Activated T-cell treated with anti-CD3 and anti-CD28 coated beads, Interleukin-2, amount 50 U/mL, for 4 hours (primary cell): ENCODE results near the gene PEX6. TPM values are rescaled to one million over a fixed set of nuclear protein-coding genes. Genes with fewer than 3 reads are reported as not detected.
A peak's percentile ranks its signal among the peaks of the same experiment; 100 is the strongest.

Experiments used
- ATAC-seq, 2 donors: fragments of 200-7000 bp; cut with Tn5 transposase; one replicate each; pipeline ENCODE4 v1.10.0; 2021
- DNase-seq: peaks from one replicate; pipeline ENCODE4 v3.0.0-alpha.2; 2020
- H3K27me3 Mint-ChIP-seq: one replicate; pipeline ENCODE4 v1.8.0; 2021; ENCODE audit warnings: low read depth, mixed read lengths
- H3K36me3 Mint-ChIP-seq: one replicate; pipeline ENCODE4 v1.8.0; 2022; ENCODE audit warnings: mixed read lengths; ENCODE audit not compliant: insufficient read depth
- H3K4me1 Mint-ChIP-seq: one replicate; pipeline ENCODE4 v1.8.0; 2021; ENCODE audit warnings: low read depth, mixed read lengths
- H3K4me3 Mint-ChIP-seq: one replicate; pipeline ENCODE4 v1.8.0; 2021; ENCODE audit warnings: mild to moderate bottlenecking, moderate library complexity, mixed read lengths
- H3K9me3 Mint-ChIP-seq: one replicate; pipeline ENCODE4 v1.8.0; 2021; ENCODE audit warnings: mixed read lengths
- total RNA-seq, 3 donors: library from RNA; stranded (reverse); gene quantifications; one replicate each; pipeline ENCODE4 v1.2.1, GENCODE V29; 2021

The PEX6 gene, protein sequence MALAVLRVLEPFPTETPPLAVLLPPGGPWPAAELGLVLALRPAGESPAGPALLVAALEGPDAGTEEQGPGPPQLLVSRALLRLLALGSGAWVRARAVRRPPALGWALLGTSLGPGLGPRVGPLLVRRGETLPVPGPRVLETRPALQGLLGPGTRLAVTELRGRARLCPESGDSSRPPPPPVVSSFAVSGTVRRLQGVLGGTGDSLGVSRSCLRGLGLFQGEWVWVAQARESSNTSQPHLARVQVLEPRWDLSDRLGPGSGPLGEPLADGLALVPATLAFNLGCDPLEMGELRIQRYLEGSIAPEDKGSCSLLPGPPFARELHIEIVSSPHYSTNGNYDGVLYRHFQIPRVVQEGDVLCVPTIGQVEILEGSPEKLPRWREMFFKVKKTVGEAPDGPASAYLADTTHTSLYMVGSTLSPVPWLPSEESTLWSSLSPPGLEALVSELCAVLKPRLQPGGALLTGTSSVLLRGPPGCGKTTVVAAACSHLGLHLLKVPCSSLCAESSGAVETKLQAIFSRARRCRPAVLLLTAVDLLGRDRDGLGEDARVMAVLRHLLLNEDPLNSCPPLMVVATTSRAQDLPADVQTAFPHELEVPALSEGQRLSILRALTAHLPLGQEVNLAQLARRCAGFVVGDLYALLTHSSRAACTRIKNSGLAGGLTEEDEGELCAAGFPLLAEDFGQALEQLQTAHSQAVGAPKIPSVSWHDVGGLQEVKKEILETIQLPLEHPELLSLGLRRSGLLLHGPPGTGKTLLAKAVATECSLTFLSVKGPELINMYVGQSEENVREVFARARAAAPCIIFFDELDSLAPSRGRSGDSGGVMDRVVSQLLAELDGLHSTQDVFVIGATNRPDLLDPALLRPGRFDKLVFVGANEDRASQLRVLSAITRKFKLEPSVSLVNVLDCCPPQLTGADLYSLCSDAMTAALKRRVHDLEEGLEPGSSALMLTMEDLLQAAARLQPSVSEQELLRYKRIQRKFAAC
- total RNA-seq = 10 to 100 TPM in 2 of 3 donors, 1 to 10 TPM in 1; 4.2 to 13.2 (median 10.9) TPM

DNA sequence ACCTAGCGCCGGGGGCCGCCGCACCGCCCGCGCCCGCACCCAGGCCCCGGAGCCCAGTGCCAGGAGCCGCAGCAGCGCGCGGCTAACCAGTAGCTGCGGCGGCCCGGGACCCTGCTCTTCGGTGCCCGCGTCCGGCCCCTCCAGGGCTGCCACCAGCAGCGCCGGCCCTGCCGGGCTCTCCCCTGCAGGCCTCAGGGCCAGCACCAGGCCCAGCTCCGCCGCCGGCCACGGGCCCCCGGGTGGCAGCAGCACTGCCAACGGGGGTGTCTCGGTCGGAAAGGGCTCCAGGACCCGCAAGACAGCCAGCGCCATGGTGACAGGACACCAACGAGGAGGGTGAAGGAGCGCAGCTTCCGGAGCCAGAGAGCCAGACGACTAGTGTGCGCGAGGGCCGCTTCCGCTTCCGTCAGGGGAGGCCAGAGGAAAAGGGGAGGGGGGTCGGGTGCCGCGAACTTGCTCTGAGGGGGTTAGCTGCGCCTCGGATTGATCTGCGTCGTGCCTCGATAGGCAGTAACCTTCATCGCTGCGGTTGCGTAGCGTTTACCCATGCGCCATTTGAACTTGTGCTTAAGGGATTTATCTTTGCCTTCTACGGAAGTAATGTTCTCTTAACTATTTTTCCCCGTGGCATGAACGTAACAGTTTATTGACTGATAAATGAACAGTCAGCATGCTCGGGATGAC lies at the start of gene PEX6:
Gene PEX6 (minus strand): TSS at position 343 of the 684 bp plus-strand sequence. CDS start 31 bp downstream, at position 312.
- Mint-ChIP-seq H3K27me3 (no peaks in the 10 kb centered on the region), H3K9me3 (no peaks in the 10 kb centered on the region), H3K4me3 (peak within 1 kb of the TSS; percentile 92), H3K4me1 (peaks cover 50% of the 10 kb centered on the region), H3K36me3 (peaks cover 3% of the 10 kb centered on the region)
- DNase-seq (peak; percentile 92), ATAC-seq (peak; percentile 94 to 96)

DNA sequence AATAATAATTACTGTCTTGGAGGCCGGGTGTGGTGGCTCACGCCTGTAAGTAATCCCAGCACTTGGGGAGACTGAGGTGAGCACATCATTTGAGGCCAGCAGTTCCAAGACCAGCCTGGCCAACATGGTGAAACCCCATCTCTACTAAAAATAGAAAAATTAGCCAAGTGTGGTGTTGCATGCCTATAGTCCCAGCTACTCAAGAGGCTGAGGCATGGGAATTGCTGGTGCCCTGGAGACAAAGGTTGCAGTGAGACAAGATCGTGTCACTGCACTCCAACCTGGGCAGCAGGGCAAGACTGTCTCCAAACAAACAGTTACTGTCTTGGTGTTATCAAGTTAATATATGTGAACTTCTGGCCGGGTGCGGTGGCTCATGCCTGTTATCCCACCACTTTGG lies 47.4 kb upstream of the PEX6 start:
- Mint-ChIP-seq H3K4me1 (peaks cover 20% of the 10 kb centered on the region), H3K36me3 (peaks cover 28% of the 10 kb centered on the region), H3K9me3 (no peaks in the 10 kb centered on the region), H3K4me3 (no peak overlapping the region), H3K27me3 (no peaks in the 10 kb centered on the region)
- DNase-seq (no peak), ATAC-seq (no peak)

DNA sequence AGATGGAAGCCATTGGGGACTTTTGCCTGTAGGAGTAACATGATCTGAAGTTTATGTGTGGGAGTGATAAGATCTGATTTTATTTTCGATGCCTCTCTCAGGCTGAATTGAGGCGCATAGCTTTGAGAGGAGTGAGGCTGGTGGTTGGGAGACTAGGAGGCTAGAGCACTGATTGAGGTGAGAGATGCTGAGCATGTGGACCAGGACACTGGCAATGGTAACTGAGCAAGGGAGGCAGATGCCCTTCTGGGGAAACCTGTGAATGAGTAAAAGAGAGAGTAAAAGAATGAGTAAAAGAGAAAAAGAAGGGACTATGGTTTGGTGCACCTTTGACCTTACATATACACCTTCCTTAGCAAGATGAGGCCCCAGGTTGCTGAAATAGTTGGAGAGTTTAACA lies 45.5 kb upstream of the PEX6 start:
- no peaks in the 10 kb centered on the region for H3K9me3 Mint-ChIP-seq
- H3K36me3 Mint-ChIP-seq = peaks cover 29% of the 10 kb centered on the region
- H3K4me3 Mint-ChIP-seq = peak overlapping the region; percentile 17
- DNase-seq = no peak
- no peaks in the 10 kb centered on the region for H3K27me3 Mint-ChIP-seq
- peaks cover 25% of the 10 kb centered on the region for H3K4me1 Mint-ChIP-seq
- no peak for ATAC-seq

DNA sequence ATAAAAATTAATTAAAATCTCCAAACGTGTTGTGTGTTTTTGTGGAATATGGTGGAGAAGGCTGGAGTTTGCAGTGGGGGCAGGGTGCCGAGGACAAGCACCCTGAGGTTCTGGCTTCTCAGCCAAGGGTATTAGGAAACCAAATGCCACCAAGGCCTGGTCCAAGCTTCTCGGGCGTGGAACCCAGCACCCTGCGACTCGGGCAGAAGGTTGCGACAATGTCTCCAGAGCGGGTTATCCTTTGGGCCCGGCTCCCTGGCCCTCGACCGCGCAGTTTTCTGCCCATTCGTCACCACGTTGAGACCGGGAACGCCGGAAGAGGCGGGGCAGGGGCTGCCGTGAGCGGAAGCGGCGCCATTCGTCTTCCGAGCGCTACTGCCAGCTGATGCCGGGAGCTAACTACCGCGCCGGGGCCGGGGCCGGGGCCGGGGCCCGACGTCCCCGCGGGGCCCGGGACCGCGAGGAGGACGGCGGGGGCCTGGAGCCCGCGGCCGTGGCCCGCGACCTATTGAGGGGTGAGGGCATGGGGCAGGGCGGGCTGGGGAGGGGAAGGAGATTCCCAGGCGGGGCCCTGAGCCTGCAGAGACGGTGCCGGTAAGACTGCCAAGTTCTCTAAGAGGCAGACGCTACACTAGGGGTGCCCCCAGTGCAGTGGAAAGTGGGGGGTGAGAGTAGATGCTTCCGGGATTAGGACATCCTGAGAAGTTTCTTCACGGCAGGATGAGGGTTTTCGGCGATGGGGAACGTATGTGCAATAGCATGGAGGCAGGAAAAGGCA lies 42.5 kb upstream of the PEX6 start, which contains the start of gene RRP36:
Gene RRP36 (plus strand): TSS at position 354 of the 778 bp plus-strand sequence. CDS start 32 bp downstream, at position 386.
- no peaks in the 10 kb centered on the region for H3K9me3 Mint-ChIP-seq
- ATAC-seq (peak; percentile 95 to 96), DNase-seq (peak; percentile 61)
- H3K4me3 Mint-ChIP-seq = peak within 1 kb of the TSS; percentile 97
- peaks cover 27% of the 10 kb centered on the region for H3K36me3 Mint-ChIP-seq
- H3K27me3 Mint-ChIP-seq = no peaks in the 10 kb centered on the region
- peaks cover 38% of the 10 kb centered on the region for H3K4me1 Mint-ChIP-seq

DNA sequence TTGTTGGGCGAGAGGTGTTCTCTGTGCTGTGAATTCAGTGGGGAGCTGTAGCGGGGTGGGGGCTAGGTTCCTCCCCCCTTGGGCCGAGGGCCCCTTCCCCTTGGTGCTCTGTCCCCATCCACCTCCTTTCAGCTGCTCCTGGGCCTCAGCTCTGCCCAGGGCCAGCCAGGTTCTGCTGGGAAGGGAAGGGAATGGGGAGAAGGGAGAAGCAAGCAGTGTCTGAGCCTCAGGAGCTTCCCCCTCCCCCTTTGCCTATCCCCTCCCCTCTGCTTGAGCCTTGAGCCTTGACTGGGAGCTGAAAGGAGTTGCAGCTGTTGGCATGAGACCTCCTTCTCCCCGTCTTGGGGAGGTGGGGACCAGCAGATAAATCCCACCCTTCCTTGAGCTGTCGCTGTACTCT lies 41.9 kb upstream of the PEX6 start:
- peak overlapping the region; percentile 97 for H3K4me3 Mint-ChIP-seq

DNA sequence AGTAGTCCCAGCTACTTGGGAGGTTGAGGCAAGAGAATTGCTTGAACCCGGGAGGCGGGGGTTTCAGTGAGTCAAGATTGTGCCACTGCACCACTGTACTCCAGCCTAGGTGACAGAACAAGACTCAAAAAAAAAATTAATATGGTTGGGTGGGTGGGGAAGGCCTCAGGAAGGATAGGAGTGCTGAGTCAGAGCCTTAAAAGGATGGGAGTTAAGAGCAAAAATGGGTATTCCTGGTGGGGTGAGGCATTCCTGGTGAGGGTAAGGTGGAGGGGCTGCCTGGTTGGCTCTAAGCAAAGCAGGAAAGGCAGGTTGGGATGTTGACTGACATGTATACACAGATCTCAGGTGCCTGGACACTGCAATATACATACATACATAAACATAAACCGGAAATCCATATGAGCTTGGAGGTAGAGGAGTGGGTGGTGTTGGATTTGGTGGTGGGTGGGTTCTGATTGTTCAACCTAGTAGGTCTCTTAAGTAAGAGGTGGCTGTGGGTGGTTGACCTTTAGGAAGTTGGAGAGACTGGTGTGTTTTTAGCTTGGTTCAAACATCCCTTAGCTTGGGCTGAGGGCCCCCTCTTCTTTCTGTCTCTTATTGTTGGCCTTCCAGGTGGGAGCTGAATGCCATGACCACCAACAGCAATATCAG lies 41.2 kb upstream of the PEX6 start:
- peaks cover 48% of the 10 kb centered on the region for H3K4me1 Mint-ChIP-seq

More for the DNA sequence above, 41.9 kb upstream of the PEX6 start:
- no peaks in the 10 kb centered on the region for H3K27me3 Mint-ChIP-seq
- no peak for DNase-seq
- peaks cover 25% of the 10 kb centered on the region for H3K36me3 Mint-ChIP-seq
- H3K4me1 Mint-ChIP-seq = peaks cover 44% of the 10 kb centered on the region
- ATAC-seq = no peak
- H3K9me3 Mint-ChIP-seq = no peaks in the 10 kb centered on the region

DNA sequence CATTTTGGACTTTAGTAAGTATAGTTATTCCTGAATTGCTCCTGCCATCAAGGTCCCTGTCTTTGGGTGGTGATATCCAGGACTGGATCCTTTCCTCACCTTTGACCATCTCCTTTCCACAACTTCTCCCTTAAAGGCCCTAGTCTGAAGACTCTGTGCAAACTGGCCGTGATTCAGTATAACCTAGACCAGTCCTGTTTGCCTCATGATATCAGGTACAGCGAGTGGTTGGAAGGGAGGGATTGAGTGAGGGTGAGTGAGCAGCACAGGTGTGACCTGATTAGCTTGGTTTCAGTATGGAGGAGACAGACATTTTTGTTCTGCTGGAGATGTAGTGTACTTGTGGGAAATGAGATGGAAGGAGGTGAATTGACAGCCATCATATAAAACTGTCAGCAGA lies 40.2 kb upstream of the PEX6 start:
- peaks cover 16% of the 10 kb centered on the region for H3K36me3 Mint-ChIP-seq
- peak overlapping the region; percentile 12 for H3K4me3 Mint-ChIP-seq
- no peak for ATAC-seq
- no peaks in the 10 kb centered on the region for H3K9me3 Mint-ChIP-seq
- H3K4me1 Mint-ChIP-seq = peaks cover 49% of the 10 kb centered on the region
- no peak for DNase-seq
- no peaks in the 10 kb centered on the region for H3K27me3 Mint-ChIP-seq

More for the DNA sequence above, 41.2 kb upstream of the PEX6 start:
- ATAC-seq (no peak), DNase-seq (no peak)
- Mint-ChIP-seq H3K27me3 (no peaks in the 10 kb centered on the region), H3K4me3 (peak overlapping the region; percentile 97), H3K36me3 (peaks cover 23% of the 10 kb centered on the region), H3K9me3 (no peaks in the 10 kb centered on the region)

DNA sequence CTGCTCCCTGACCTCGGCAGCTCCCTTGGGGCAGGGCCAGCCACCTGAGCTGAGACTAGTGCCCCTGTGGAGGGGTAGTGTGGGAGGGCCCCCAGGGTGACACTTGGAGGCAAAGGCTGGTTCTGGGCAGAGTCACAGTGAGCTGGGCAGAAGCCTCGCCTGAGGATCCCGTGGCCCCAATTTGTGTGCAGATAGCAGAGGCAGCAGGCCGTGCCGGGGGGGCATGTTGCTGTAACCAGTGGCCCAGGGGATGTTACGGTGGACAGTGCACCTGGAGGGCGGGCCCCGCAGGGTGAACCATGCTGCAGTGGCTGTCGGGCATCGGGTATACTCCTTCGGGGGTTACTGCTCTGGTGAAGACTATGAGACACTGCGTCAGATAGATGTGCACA lies 38.0 kb upstream of the PEX6 start:
- Mint-ChIP-seq H3K4me1 (peaks cover 58% of the 10 kb centered on the region), H3K27me3 (no peaks in the 10 kb centered on the region), H3K4me3 (no peak overlapping the region), H3K9me3 (no peaks in the 10 kb centered on the region), H3K36me3 (peaks cover 15% of the 10 kb centered on the region)
- ATAC-seq (no peak), DNase-seq (no peak)

DNA sequence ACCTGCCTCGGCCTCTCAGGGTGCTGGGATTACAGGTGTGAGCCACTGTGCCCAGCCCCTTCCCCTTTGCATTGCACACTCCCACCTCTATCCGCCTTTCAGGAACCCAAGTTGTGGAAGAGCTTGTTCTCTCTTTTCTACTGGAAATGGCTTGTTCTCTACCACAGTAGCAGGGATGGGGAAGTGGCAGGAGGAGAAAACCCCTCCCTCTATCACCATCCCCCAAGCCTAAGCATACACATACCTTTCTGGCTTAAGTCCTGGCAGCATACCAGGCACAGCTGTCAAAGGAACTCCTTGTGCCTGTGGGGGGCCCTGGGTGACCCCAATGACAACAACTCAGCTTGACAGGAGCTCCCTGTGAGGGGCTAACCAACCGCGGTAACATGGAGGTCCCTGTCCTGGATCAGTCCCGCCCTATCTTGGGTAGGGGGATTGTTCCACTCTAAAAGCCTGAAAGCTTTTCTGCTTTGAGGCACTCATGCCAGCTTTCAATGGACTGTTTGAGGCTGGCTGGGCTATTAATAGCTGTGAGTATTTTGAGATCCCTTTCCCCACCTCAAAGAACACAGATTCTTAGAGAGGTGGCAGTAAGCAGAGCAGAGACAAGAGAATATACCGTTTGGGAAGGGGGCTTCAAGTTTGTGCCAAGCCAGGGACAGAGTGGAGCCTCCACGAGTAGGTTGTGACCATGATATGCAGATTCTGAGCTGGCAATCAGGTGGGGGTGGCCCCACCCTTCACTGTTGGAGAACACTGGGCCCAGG lies 37.4 kb upstream of the PEX6 start:
- Mint-ChIP-seq H3K4me1 (peaks cover 61% of the 10 kb centered on the region), H3K9me3 (no peaks in the 10 kb centered on the region), H3K36me3 (peaks cover 17% of the 10 kb centered on the region), H3K4me3 (peak overlapping the region; percentile 38), H3K27me3 (no peaks in the 10 kb centered on the region)
- ATAC-seq (no peak), DNase-seq (no peak)

DNA sequence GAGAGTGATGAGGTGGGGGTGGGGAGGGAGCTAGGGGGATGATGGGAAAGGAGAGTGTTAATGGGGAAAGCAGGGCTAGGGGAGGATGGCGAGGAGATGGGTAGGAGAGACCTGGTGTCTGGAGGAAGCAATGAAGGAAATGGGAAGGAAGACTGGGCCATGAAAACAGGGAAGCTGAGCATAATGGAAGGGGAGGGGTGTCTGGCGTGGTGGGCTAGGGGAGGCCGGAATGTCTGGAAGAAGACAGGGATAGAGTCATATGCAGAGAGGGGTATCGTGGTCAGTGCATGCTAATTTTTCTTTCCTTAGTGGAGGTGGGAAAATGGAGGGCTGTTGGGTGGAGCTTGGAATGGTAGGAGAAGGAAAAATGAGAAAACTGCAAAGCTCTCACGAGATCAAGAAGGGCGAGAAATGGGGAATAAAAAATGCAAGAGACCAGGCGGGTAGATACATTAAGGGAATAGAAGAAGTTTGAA lies 35.5 kb upstream of the PEX6 start:
- Mint-ChIP-seq H3K9me3 (no peaks in the 10 kb centered on the region), H3K4me3 (peak overlapping the region; percentile 95), H3K36me3 (peaks cover 18% of the 10 kb centered on the region), H3K27me3 (no peaks in the 10 kb centered on the region), H3K4me1 (peaks cover 56% of the 10 kb centered on the region)
- ATAC-seq (no peak), DNase-seq (no peak)

DNA sequence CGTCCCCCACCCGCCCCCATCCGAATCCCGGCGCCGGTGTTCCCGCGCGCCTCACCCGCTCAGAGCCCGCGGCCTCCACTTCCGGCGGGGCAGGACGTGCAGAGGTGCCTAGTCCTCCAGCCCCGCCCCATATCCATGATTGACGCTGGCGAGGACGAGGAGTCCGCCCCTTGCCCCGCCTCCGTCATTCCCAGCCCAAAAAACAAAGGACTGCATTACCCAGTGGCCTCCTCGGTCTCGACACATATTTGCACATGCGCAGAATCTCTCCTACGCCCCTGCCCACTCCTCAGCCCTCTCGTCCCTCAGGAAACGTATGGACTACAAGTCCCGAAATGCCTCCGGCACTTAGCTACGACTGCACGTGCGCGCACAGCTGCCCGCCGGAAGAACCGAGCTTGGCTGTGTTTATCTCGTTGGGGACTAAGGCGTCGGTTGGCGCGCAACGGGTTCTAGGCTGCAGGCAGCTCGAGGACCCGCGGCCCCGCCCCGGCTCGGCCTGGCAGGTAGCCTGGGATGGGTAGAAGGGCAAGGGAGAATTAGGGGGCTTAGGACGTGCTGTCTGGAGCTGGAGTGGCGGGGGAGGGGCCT lies 35.0 kb upstream of the PEX6 start, which contains the start of the genes KLHDC3 and MEA1:
Gene KLHDC3 (plus strand): TSS at position 407 of the 591 bp plus-strand sequence. CDS start 2,944 bp downstream, outside the sequence.
Gene MEA1 (minus strand): TSS at position 104 of the 591 bp plus-strand sequence. CDS start 133 bp downstream, outside the sequence.
- H3K36me3 Mint-ChIP-seq = peaks cover 17% of the 10 kb centered on the region
- DNase-seq (peak; percentile 98), ATAC-seq (peak; percentile 93 to 94)
- H3K9me3 Mint-ChIP-seq = no peaks in the 10 kb centered on the region
- peaks cover 56% of the 10 kb centered on the region for H3K4me1 Mint-ChIP-seq
- no peaks in the 10 kb centered on the region for H3K27me3 Mint-ChIP-seq
- peak within 1 kb of the TSS; percentile 95 for H3K4me3 Mint-ChIP-seq
